Peyer's patch (tissue), 4 donors: ENCODE measurements around the gene ZNF730. TPM values are rescaled to one million over a fixed set of nuclear protein-coding genes. Genes with fewer than 3 reads are reported as not detected.

Experiments
- DNase-seq, 3 donors: peaks; one replicate each; pipeline ENCODE4 v3.0.0-alpha.2; 2017 to 2019
- H3K27ac ChIP-seq, 4 donors: fragments of 200-600 bp; sonication (generic); one replicate each; pipeline ENCODE4 v1.5.1; 2016 to 2019
- H3K27me3 ChIP-seq, 2 donors: fragments of 200-600 bp; sonication (generic); one replicate each; pipeline ENCODE4 v1.5.1; 2019
- H3K36me3 ChIP-seq, 3 donors: fragments of 200-600 bp; sonication (generic); one replicate each; pipeline ENCODE4 v1.5.1; 2016 to 2019
- H3K4me1 ChIP-seq, 4 donors: fragments of 200-600 bp; sonication (generic); one replicate each; pipeline ENCODE4 v1.5.1; 2016 to 2019
- H3K4me3 ChIP-seq, 4 donors: fragments of 200-600 bp; sonication (generic); 1 replicate in 3 of 4; 2 replicates in 1 of 4; pipeline ENCODE4 v1.5.1; 2016 to 2019; ENCODE audit warnings: mild to moderate bottlenecking in 1 of 4
- H3K9me3 ChIP-seq, 4 donors: fragments of 200-600 bp; sonication (generic); one replicate each; pipeline ENCODE4 v1.5.1; 2016 to 2019; ENCODE audit warnings: mild to moderate bottlenecking in 1 of 4
- CTCF ChIP-seq, 6 experiments: fragments of 450-650 bp in 4 of 6; fragments of 200-600 bp in 2 of 6; sonication (generic) in 1 of 6; IDR thresholded peaks; one replicate each; pipeline ENCODE4 v1.5.1; 2017 to 2019; ENCODE audit warnings: antibody characterized with exemption in 6 of 6, mild to moderate bottlenecking in 3 of 6, moderate library complexity in 1 of 6
- POLR2A ChIP-seq, 2 donors: fragments of 450-650 bp; IDR thresholded peaks; one replicate each; pipeline ENCODE4 v1.5.1; 2017; ENCODE audit warnings: antibody characterized with exemption in 2 of 2, mild to moderate bottlenecking in 2 of 2, moderate library complexity in 2 of 2
- total RNA-seq, 4 donors: library from RNA; depleted of rRNA; stranded (reverse); fragments of >200 nt; gene quantifications; one replicate each; pipeline ENCODE4 v1.1.0, GENCODE V29; 2016

The ZNF730 gene
- total RNA-seq, 4 donors from 2014 or later = not detected

- Histone ChIP-seq H3K27ac (no peak overlapping the region), H3K27me3 (no peaks in the 10 kb centered on the region), H3K9me3 (peaks cover 0 to 19% (median 3%) of the 10 kb centered on the region in 4 donors), H3K4me1 (no peaks in the 10 kb centered on the region), H3K36me3 (no peaks in the 10 kb centered on the region), H3K4me3 (no peak overlapping the region)
- TF ChIP-seq CTCF (IDR thresholded peaks at IDR 0.05) (no peak), POLR2A (IDR thresholded peaks at IDR 0.05) (no peak)
- DNase-seq = no peak
Observed at GRCh38 chr19:23093832-23094231, 23.0 kb upstream of the ZNF730 start.

GRCh38 chr19:23095418-23095817, 21.4 kb upstream of the ZNF730 start:
- no peaks in the 10 kb centered on the region for H3K4me1 ChIP-seq
- H3K4me3 ChIP-seq = no peak overlapping the region
- no peaks in the 10 kb centered on the region for H3K36me3 ChIP-seq
- H3K9me3 ChIP-seq = peaks cover 0 to 15% (median 3%) of the 10 kb centered on the region in 4 donors
- DNase-seq = no peak
- no peak overlapping the region for H3K27ac ChIP-seq
- H3K27me3 ChIP-seq = no peaks in the 10 kb centered on the region
- TF ChIP-seq POLR2A (IDR thresholded peaks at IDR 0.05) (no peak), CTCF (IDR thresholded peaks at IDR 0.05) (no peak)

GRCh38 chr19:23098286-23098685, 18.5 kb upstream of the ZNF730 start:
- no peaks in the 10 kb centered on the region for H3K4me1 ChIP-seq
- no peak for TF ChIP-seq POLR2A (IDR thresholded peaks at IDR 0.05)
- no peak for TF ChIP-seq CTCF (IDR thresholded peaks at IDR 0.05)
- H3K27ac ChIP-seq = no peak overlapping the region
- H3K9me3 ChIP-seq = peaks cover 0 to 8% (median 0%) of the 10 kb centered on the region in 4 donors
- no peak overlapping the region for H3K4me3 ChIP-seq
- H3K27me3 ChIP-seq = no peaks in the 10 kb centered on the region
- no peaks in the 10 kb centered on the region for H3K36me3 ChIP-seq
- DNase-seq = no peak

- Histone ChIP-seq H3K27ac (no peak overlapping the region), H3K4me1 (no peaks in the 10 kb centered on the region), H3K27me3 (no peaks in the 10 kb centered on the region), H3K36me3 (no peaks in the 10 kb centered on the region), H3K4me3 (no peak overlapping the region), H3K9me3 (peaks cover 0 to 3% (median 0%) of the 10 kb centered on the region in 4 donors)
- no peak for DNase-seq
- no peak for TF ChIP-seq CTCF (IDR thresholded peaks at IDR 0.05)
- no peak for TF ChIP-seq POLR2A (IDR thresholded peaks at IDR 0.05)
Observed at GRCh38 chr19:23098988-23099387, 17.8 kb upstream of the ZNF730 start.

GRCh38 chr19:23099966-23100365, 16.9 kb upstream of the ZNF730 start:
- H3K27me3 ChIP-seq = no peaks in the 10 kb centered on the region
- TF ChIP-seq CTCF (IDR thresholded peaks at IDR 0.05) (no peak), POLR2A (IDR thresholded peaks at IDR 0.05) (no peak)
- DNase-seq = no peak
- H3K9me3 ChIP-seq = peaks cover 0 to 3% (median 0%) of the 10 kb centered on the region in 4 donors
- H3K4me3 ChIP-seq = no peak overlapping the region
- H3K27ac ChIP-seq = no peak overlapping the region
- no peaks in the 10 kb centered on the region for H3K36me3 ChIP-seq
- no peaks in the 10 kb centered on the region for H3K4me1 ChIP-seq

GRCh38 chr19:23101241-23101640, 15.6 kb upstream of the ZNF730 start:
- no peak for DNase-seq
- Histone ChIP-seq H3K27me3 (no peaks in the 10 kb centered on the region), H3K36me3 (no peaks in the 10 kb centered on the region), H3K27ac (no peak overlapping the region), H3K4me1 (no peaks in the 10 kb centered on the region), H3K9me3 (peaks cover 0 to 3% (median 0%) of the 10 kb centered on the region in 4 donors), H3K4me3 (no peak overlapping the region)
- TF ChIP-seq CTCF (IDR thresholded peaks at IDR 0.05) = no peak
- TF ChIP-seq POLR2A (IDR thresholded peaks at IDR 0.05) = no peak
